Measurements from ENCODE around the gene HKDC1. TPM values are rescaled to one million over a fixed set of nuclear protein-coding genes. Genes with fewer than 3 reads are reported as not detected.
"Not testable (repeated sequence)": the region's sequence is repeated elsewhere in the genome, so short reads cannot be mapped to it uniquely, and the experiment has no call there.

HKDC1 gene
- total and polyA plus RNA-seq, 4 experiments from 2014 or later, result 3.5 to 8.1 (median 4.5) TPM

- H3K36me3 Mint-ChIP-seq; H3K27me3 ChIP-seq (ENCODE audit: insufficient read depth, low read length); H3K27ac ChIP-seq (ENCODE audit: low read depth, low read length); H3K9me3 ChIP-seq (ENCODE audit: control insufficient read depth in 1 of 2, low read length in 2 of 2); H3K4me1 ChIP-seq (ENCODE audit: insufficient read depth, low read length); H3K4me3 ChIP-seq (ENCODE audit: low read length in 2 of 2); POLR2A ChIA-PET (ENCODE audit: partially characterized antibody); CTCF ChIA-PET (ENCODE audit: partially characterized antibody); H3K27me3 Mint-ChIP-seq; H3K27ac Mint-ChIP-seq; H3K4me3 Mint-ChIP-seq; intact Hi-C loops (cut with micrococcal nuclease); DNase-seq; H3K9me3 Mint-ChIP-seq; H3K36me3 ChIP-seq (ENCODE audit: insufficient read depth, low read length); H3K4me1 Mint-ChIP-seq: not testable (repeated sequence)
These were observed 64.3 kb downstream of the HKDC1 start for GRCh38 chr10:69284402-69284801.

DNA sequence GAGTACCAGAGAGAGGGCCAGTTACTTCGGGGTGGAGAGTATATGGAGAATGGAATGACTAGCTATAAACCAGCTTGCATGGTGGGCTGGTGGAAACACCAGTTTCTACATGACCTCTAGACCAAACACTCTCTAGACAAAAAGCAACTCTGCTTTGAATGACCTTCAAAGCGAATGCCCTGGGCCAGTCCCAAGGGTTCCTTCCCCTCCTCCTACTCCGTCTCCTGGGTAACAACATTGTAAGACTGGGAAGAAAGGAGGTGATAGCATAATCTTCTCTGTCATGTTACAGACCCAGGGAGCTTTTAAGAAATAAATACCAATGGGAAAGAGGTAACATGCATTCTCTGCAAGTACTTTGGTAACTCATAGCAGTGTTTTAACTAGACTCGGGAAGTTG lies 65.6 kb downstream of the HKDC1 start:
- Histone ChIP-seq H3K36me3 (ENCODE audit: insufficient read depth, low read length) (no peaks in the 10 kb centered on the region), H3K27ac (ENCODE audit: low read depth, low read length) (no peak overlapping the region), H3K9me3 (ENCODE audit: control insufficient read depth in 1 of 2, low read length in 2 of 2) (no peaks in the 10 kb centered on the region), H3K27me3 (ENCODE audit: insufficient read depth, low read length) (no peaks in the 10 kb centered on the region), H3K4me1 (ENCODE audit: insufficient read depth, low read length) (no peaks in the 10 kb centered on the region), H3K4me3 (ENCODE audit: low read length in 2 of 2) (no peak overlapping the region)
- H3K36me3 Mint-ChIP-seq, result no peaks in the 10 kb centered on the region
- no peak for DNase-seq
- ChIA-PET POLR2A (ENCODE audit: partially characterized antibody) (no interaction called here), CTCF (ENCODE audit: partially characterized antibody) (no interaction called here)
- H3K27me3 Mint-ChIP-seq, result peaks cover 0 to 6% of the 10 kb centered on the region in 2 donors
- no peak overlapping the region for H3K4me3 Mint-ChIP-seq
- intact Hi-C loops (cut with micrococcal nuclease), result no loop called here
- H3K9me3 Mint-ChIP-seq, result peaks cover 0 to 3% (median 0%) of the 10 kb centered on the region in 8 donors
- no peaks in the 10 kb centered on the region for H3K4me1 Mint-ChIP-seq
- no peak overlapping the region for H3K27ac Mint-ChIP-seq

DNA sequence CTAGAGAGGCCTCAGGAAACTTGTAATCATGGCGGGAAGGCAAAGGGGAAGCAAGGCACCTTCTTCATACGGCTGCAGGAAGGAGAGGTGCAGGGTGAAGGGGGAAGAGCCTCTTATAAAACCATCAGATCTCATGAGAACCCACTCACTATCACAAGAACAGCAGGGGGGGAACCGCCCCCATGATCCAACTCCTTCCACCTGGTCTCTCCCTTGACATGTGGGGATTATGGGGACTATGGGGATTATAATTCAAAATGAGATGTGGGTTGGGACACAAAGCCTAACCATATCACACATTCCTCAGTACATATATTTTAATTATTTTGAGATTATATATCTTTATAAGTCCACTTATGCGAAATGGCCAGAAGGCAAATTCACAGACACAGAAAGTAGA lies 67.0 kb downstream of the HKDC1 start:
- intact Hi-C loops (cut with micrococcal nuclease), result no loop called here
- peaks cover 0 to 2% of the 10 kb centered on the region in 2 donors for H3K27me3 Mint-ChIP-seq
- no peak for DNase-seq
- Histone ChIP-seq H3K27ac (ENCODE audit: low read depth, low read length) (no peak overlapping the region), H3K27me3 (ENCODE audit: insufficient read depth, low read length) (no peaks in the 10 kb centered on the region), H3K9me3 (ENCODE audit: control insufficient read depth in 1 of 2, low read length in 2 of 2) (no peaks in the 10 kb centered on the region), H3K4me3 (ENCODE audit: low read length in 2 of 2) (no peak overlapping the region), H3K4me1 (ENCODE audit: insufficient read depth, low read length) (no peaks in the 10 kb centered on the region), H3K36me3 (ENCODE audit: insufficient read depth, low read length) (no peaks in the 10 kb centered on the region)
- no peak overlapping the region for H3K4me3 Mint-ChIP-seq
- H3K4me1 Mint-ChIP-seq, result no peaks in the 10 kb centered on the region
- no peak overlapping the region for H3K27ac Mint-ChIP-seq
- CTCF ChIA-PET (ENCODE audit: partially characterized antibody), result interaction anchor here (1.4 kb wide), 1 partner anchor 106 kb away, joined by 4 read pairs; no protein-coding TSS in a partner anchor
- H3K36me3 Mint-ChIP-seq, result no peaks in the 10 kb centered on the region
- POLR2A ChIA-PET (ENCODE audit: partially characterized antibody), result no interaction called here
- no peaks in the 10 kb centered on the region for H3K9me3 Mint-ChIP-seq

GRCh38 chr10:69290993-69291392 lies 70.9 kb downstream of the HKDC1 start:
- no peaks in the 10 kb centered on the region for H3K4me1 ChIP-seq (ENCODE audit: insufficient read depth, low read length)
- peaks cover 0 to 3% (median 0%) of the 10 kb centered on the region in 4 donors for H3K4me1 Mint-ChIP-seq
- CTCF ChIA-PET (ENCODE audit: partially characterized antibody), result no interaction called here
- POLR2A ChIA-PET (ENCODE audit: partially characterized antibody), result no interaction called here
- intact Hi-C loops (cut with micrococcal nuclease), result no loop called here
- DNase-seq, result no peak
- no peaks in the 10 kb centered on the region for H3K9me3 Mint-ChIP-seq
- peaks cover 0 to 2% of the 10 kb centered on the region in 2 donors for H3K27me3 Mint-ChIP-seq
- no peaks in the 10 kb centered on the region for H3K36me3 Mint-ChIP-seq
- no peaks in the 10 kb centered on the region for H3K9me3 ChIP-seq (ENCODE audit: control insufficient read depth in 1 of 2, low read length in 2 of 2)
- no peak overlapping the region for H3K27ac ChIP-seq (ENCODE audit: low read depth, low read length)
- H3K27ac Mint-ChIP-seq, result no peak overlapping the region
- H3K36me3 ChIP-seq (ENCODE audit: insufficient read depth, low read length), result no peaks in the 10 kb centered on the region
- no peak overlapping the region for H3K4me3 ChIP-seq (ENCODE audit: low read length in 2 of 2)
- no peaks in the 10 kb centered on the region for H3K27me3 ChIP-seq (ENCODE audit: insufficient read depth, low read length)
- H3K4me3 Mint-ChIP-seq, result no peak overlapping the region

DNA sequence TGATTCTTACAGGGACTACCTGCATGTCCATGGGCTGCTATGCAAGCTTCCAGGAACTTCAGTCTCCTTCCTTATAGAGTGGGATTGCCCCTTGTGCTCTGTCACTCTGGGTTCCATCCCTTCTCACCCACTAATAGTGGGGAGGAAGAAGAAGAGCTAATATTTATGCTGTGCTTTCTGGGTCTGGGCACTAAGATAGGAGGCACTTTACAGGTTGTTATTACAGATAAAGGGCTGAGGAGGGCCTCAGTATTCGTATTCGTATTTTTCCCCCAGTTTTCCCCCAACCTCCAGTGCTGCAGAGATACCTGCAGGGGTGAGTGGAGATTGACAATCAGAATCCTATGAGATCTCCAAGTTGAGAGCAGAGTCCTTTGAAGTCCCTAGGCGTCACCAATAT lies 72.3 kb downstream of the HKDC1 start:
- no peak overlapping the region for H3K4me3 ChIP-seq (ENCODE audit: low read length in 2 of 2)
- H3K4me1 ChIP-seq (ENCODE audit: insufficient read depth, low read length), result no peaks in the 10 kb centered on the region
- no peaks in the 10 kb centered on the region for H3K27me3 ChIP-seq (ENCODE audit: insufficient read depth, low read length)
- no peaks in the 10 kb centered on the region for H3K9me3 ChIP-seq (ENCODE audit: control insufficient read depth in 1 of 2, low read length in 2 of 2)
- H3K27ac Mint-ChIP-seq, result no peak overlapping the region
- H3K27ac ChIP-seq (ENCODE audit: low read depth, low read length), result no peak overlapping the region
- no peak overlapping the region for H3K4me3 Mint-ChIP-seq
- no peaks in the 10 kb centered on the region for H3K36me3 Mint-ChIP-seq
- no peak for DNase-seq
- POLR2A ChIA-PET (ENCODE audit: partially characterized antibody), result no interaction called here
- CTCF ChIA-PET (ENCODE audit: partially characterized antibody), result no interaction called here
- no peaks in the 10 kb centered on the region for H3K9me3 Mint-ChIP-seq
- peaks cover 0 to 3% (median 0%) of the 10 kb centered on the region in 4 donors for H3K4me1 Mint-ChIP-seq
- intact Hi-C loops (cut with micrococcal nuclease), result no loop called here
- H3K27me3 Mint-ChIP-seq, result peaks cover 0 to 2% of the 10 kb centered on the region in 2 donors
- no peaks in the 10 kb centered on the region for H3K36me3 ChIP-seq (ENCODE audit: insufficient read depth, low read length)

DNA sequence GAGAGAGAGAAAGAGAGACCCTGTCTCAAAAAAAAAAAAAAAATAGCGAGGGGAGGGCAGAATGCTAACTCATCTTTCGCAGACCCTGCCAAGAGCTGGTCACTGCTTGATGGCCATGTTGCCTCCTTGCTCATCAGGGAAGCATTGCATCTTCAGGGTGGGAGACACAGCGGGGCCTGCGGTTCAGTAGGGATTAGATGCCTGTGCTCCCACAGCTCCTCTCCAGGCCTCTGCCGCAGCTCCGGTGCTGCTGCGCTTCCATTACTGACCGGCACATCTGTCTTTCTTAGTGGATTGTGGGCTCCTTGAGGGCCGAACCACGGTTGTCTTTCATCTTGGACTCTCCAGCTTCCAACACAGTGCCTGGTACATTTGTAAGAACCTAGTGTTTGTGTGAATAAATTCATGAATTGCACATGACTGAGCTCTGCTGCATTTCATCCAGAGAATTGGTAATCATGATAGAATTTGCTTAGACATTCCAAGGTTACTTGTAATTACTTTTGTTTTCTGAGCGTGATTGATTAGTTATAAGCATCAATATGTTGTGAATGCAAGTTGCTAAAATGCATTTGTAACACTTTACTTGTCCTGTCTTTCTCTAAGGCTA lies 75.0 kb downstream of the HKDC1 start:
- CTCF ChIA-PET (ENCODE audit: partially characterized antibody), result no interaction called here
- Histone ChIP-seq H3K9me3 (ENCODE audit: control insufficient read depth in 1 of 2, low read length in 2 of 2) (no peaks in the 10 kb centered on the region), H3K4me3 (ENCODE audit: low read length in 2 of 2) (no peak overlapping the region), H3K27me3 (ENCODE audit: insufficient read depth, low read length) (no peaks in the 10 kb centered on the region), H3K27ac (ENCODE audit: low read depth, low read length) (no peak overlapping the region), H3K4me1 (ENCODE audit: insufficient read depth, low read length) (no peaks in the 10 kb centered on the region), H3K36me3 (ENCODE audit: insufficient read depth, low read length) (no peaks in the 10 kb centered on the region)
- H3K27me3 Mint-ChIP-seq, result no peaks in the 10 kb centered on the region
- DNase-seq, result no peak
- peaks cover 0 to 3% (median 0%) of the 10 kb centered on the region in 4 donors for H3K4me1 Mint-ChIP-seq
- no peaks in the 10 kb centered on the region for H3K36me3 Mint-ChIP-seq
- H3K9me3 Mint-ChIP-seq, result no peaks in the 10 kb centered on the region
- intact Hi-C loops (cut with micrococcal nuclease), result no loop called here
- H3K4me3 Mint-ChIP-seq, result no peak overlapping the region
- POLR2A ChIA-PET (ENCODE audit: partially characterized antibody), result no interaction called here
- no peak overlapping the region for H3K27ac Mint-ChIP-seq

- Histone ChIP-seq H3K27me3 (ENCODE audit: insufficient read depth, low read length) (no peaks in the 10 kb centered on the region), H3K4me3 (ENCODE audit: low read length in 2 of 2) (no peak overlapping the region), H3K36me3 (ENCODE audit: insufficient read depth, low read length) (no peaks in the 10 kb centered on the region), H3K9me3 (ENCODE audit: control insufficient read depth in 1 of 2, low read length in 2 of 2) (no peaks in the 10 kb centered on the region), H3K27ac (ENCODE audit: low read depth, low read length) (no peak overlapping the region), H3K4me1 (ENCODE audit: insufficient read depth, low read length) (no peaks in the 10 kb centered on the region)
- Mint-ChIP-seq H3K36me3 (no peaks in the 10 kb centered on the region), H3K27me3 (peaks cover 0 to 1% of the 10 kb centered on the region in 2 donors), H3K4me1 (no peaks in the 10 kb centered on the region), H3K9me3 (peaks cover 0 to 1% (median 0%) of the 10 kb centered on the region in 8 donors), H3K4me3 (no peak overlapping the region), H3K27ac (no peak overlapping the region)
- no peak for DNase-seq
- intact Hi-C loops (cut with micrococcal nuclease), result no loop called here
- ChIA-PET CTCF (ENCODE audit: partially characterized antibody) (no interaction called here), POLR2A (ENCODE audit: partially characterized antibody) (no interaction called here)
These were observed 83.5 kb downstream of the HKDC1 start for GRCh38 chr10:69303632-69304051.

DNA sequence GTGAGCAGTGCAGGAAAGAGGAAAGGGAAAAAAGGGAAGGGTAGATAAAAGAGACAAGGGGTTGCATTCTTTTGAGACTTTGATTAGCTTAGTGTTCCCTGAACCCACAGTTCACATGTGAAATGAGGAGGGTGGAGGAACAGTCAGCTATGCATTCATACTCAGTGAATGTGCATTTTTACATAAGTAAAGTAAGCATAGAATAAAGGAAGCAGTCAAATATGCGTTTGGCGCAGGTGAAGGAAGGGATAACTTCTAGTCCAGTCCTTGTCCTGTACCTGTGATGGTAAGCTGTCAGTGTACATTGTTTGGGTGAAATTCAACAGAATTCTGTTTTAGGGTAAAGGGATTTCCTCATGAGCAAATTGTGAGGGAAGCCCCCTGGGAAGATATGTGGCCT lies 86.3 kb downstream of the HKDC1 start:
- intact Hi-C loops (cut with micrococcal nuclease), result no loop called here
- Histone ChIP-seq H3K27me3 (ENCODE audit: insufficient read depth, low read length) (no peaks in the 10 kb centered on the region), H3K27ac (ENCODE audit: low read depth, low read length) (no peak overlapping the region), H3K4me3 (ENCODE audit: low read length in 2 of 2) (no peak overlapping the region), H3K4me1 (ENCODE audit: insufficient read depth, low read length) (no peaks in the 10 kb centered on the region), H3K36me3 (ENCODE audit: insufficient read depth, low read length) (no peaks in the 10 kb centered on the region), H3K9me3 (ENCODE audit: control insufficient read depth in 1 of 2, low read length in 2 of 2) (no peaks in the 10 kb centered on the region)
- Mint-ChIP-seq H3K27ac (no peak overlapping the region), H3K4me1 (no peaks in the 10 kb centered on the region), H3K36me3 (no peaks in the 10 kb centered on the region), H3K4me3 (no peak overlapping the region), H3K9me3 (peaks cover 0 to 1% (median 0%) of the 10 kb centered on the region in 8 donors), H3K27me3 (peaks cover 0 to 1% of the 10 kb centered on the region in 2 donors)
- DNase-seq, result no peak
- CTCF ChIA-PET (ENCODE audit: partially characterized antibody), result no interaction called here
- POLR2A ChIA-PET (ENCODE audit: partially characterized antibody), result no interaction called here

Data from CD4-positive, alpha-beta memory T cell (primary cell).